ENCODE data around the gene FMNL2. TPM values are rescaled to one million over a fixed set of nuclear protein-coding genes. Genes with fewer than 3 reads are reported as not detected.

Gene FMNL2
- total RNA-seq, 1 experiment from 2014 or later = 28.1 TPM

DNA sequence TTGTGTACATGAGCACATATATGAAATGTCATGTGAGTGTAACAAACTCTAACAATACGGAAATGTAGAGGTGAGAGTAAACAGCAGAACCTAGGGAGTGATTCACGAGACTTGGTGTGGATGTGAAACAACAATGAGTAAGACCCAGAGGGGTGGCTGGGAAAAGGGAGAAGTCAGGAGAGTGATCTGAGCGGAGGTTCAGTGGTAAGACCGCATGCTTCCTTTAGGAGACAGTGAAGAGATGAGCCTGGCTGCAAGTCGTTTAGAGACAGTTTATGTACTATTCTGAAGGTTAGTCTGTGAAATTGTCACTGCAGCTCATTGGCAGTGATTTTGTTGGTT lies 231.7 kb downstream of the FMNL2 start:
- H3K4me3 ChIP-seq (replicated peaks in 1 of 2; ENCODE audit: low read depth in 1 of 2, low read length in 2 of 2) = no peak overlapping the region
- RAD21 ChIA-PET (ENCODE audit: low non-redundant PET in 1 of 2, low total read pairs in 2 of 2, uncharacterized antibody in 2 of 2, unreplicated experiment in 2 of 2) = no interaction called here
- intact Hi-C loops (cut with micrococcal nuclease) = no loop called here
- H3K27me3 ChIP-seq (ENCODE audit: insufficient read depth, low read length) = no peaks in the 10 kb centered on the region
- H3K4me2 ChIP-seq (ENCODE audit: low read length) = no peak overlapping the region
- ATAC-seq (no peak), DNase-seq (ENCODE audit: low read depth, low spot score) (no peak)
- H3K27ac ChIP-seq (ENCODE audit: low read depth, low read length) = no peak overlapping the region
- TF ChIP-seq, protein P1, sequence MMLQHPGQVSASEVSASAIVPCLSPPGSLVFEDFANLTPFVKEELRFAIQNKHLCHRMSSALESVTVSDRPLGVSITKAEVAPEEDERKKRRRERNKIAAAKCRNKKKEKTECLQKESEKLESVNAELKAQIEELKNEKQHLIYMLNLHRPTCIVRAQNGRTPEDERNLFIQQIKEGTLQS (IDR thresholded peaks at IDR 0.05) = no peak
- TF ChIP-seq POLR2A (IDR thresholded peaks at IDR 0.05; ENCODE audit: borderline replicate concordance, extremely low read depth, insufficient read depth, insufficient read length) (no peak), ZNF274 (IDR thresholded peaks at IDR 0.05; ENCODE audit: low read depth, low read length) (no peak), SRF (IDR thresholded peaks at IDR 0.05; ENCODE audit: low read depth) (no peak), TCF7L2 (IDR thresholded peaks at IDR 0.05; ENCODE audit: borderline replicate concordance, extremely low read depth, insufficient read depth, insufficient read length) (no peak), ELF1 (IDR thresholded peaks at IDR 0.05; ENCODE audit: borderline replicate concordance, low read depth) (no peak), CEBPB (IDR thresholded peaks at IDR 0.05; ENCODE audit: low read depth) (no peak), EZH2 (IDR thresholded peaks at IDR 0.05) (no peak), EZH2phosphoT487 (IDR thresholded peaks at IDR 0.05; ENCODE audit: borderline replicate concordance) (no peak)
- TF ChIP-seq, protein P2, sequence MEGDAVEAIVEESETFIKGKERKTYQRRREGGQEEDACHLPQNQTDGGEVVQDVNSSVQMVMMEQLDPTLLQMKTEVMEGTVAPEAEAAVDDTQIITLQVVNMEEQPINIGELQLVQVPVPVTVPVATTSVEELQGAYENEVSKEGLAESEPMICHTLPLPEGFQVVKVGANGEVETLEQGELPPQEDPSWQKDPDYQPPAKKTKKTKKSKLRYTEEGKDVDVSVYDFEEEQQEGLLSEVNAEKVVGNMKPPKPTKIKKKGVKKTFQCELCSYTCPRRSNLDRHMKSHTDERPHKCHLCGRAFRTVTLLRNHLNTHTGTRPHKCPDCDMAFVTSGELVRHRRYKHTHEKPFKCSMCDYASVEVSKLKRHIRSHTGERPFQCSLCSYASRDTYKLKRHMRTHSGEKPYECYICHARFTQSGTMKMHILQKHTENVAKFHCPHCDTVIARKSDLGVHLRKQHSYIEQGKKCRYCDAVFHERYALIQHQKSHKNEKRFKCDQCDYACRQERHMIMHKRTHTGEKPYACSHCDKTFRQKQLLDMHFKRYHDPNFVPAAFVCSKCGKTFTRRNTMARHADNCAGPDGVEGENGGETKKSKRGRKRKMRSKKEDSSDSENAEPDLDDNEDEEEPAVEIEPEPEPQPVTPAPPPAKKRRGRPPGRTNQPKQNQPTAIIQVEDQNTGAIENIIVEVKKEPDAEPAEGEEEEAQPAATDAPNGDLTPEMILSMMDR (IDR thresholded peaks at IDR 0.05 in 2 of 3, conservative IDR thresholded peaks at IDR 0.05 in 1 of 3; ENCODE audit: borderline replicate concordance in 1 of 3, insufficient read depth in 1 of 3, low read depth in 2 of 3, low read length in 2 of 3) = no peak
- TF ChIP-seq, protein P3, sequence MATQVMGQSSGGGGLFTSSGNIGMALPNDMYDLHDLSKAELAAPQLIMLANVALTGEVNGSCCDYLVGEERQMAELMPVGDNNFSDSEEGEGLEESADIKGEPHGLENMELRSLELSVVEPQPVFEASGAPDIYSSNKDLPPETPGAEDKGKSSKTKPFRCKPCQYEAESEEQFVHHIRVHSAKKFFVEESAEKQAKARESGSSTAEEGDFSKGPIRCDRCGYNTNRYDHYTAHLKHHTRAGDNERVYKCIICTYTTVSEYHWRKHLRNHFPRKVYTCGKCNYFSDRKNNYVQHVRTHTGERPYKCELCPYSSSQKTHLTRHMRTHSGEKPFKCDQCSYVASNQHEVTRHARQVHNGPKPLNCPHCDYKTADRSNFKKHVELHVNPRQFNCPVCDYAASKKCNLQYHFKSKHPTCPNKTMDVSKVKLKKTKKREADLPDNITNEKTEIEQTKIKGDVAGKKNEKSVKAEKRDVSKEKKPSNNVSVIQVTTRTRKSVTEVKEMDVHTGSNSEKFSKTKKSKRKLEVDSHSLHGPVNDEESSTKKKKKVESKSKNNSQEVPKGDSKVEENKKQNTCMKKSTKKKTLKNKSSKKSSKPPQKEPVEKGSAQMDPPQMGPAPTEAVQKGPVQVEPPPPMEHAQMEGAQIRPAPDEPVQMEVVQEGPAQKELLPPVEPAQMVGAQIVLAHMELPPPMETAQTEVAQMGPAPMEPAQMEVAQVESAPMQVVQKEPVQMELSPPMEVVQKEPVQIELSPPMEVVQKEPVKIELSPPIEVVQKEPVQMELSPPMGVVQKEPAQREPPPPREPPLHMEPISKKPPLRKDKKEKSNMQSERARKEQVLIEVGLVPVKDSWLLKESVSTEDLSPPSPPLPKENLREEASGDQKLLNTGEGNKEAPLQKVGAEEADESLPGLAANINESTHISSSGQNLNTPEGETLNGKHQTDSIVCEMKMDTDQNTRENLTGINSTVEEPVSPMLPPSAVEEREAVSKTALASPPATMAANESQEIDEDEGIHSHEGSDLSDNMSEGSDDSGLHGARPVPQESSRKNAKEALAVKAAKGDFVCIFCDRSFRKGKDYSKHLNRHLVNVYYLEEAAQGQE (IDR thresholded peaks at IDR 0.05; ENCODE audit: low read depth) = no peak
- H4K20me1 ChIP-seq (ENCODE audit: insufficient read depth) = no peaks in the 10 kb centered on the region
- no peaks in the 10 kb centered on the region for H3K36me3 ChIP-seq (ENCODE audit: control insufficient read depth in 1 of 2, insufficient read depth in 2 of 2, low read length in 2 of 2)
- no peaks in the 10 kb centered on the region for H3K4me1 ChIP-seq (ENCODE audit: control insufficient read depth in 1 of 2, insufficient read depth in 2 of 2, low read length in 2 of 2)
- BruUV-seq (replicated peaks) = no TSS peak
- no peak overlapping the region for H2AFZ ChIP-seq (ENCODE audit: low read depth, low read length, poor library complexity, severe bottlenecking)
- POLR2A ChIA-PET = no interaction called here
- H3K9me3 ChIP-seq (ENCODE audit: control insufficient read depth in 1 of 2, insufficient read depth in 1 of 2, low read depth in 1 of 2, low read length in 2 of 2) = no peaks in the 10 kb centered on the region
- no peaks in the 10 kb centered on the region for H3K79me2 ChIP-seq (ENCODE audit: insufficient read depth, low read length)
- no peaks in the 10 kb centered on the region for H3K9me2 ChIP-seq (ENCODE audit: insufficient read depth)
- CTCF ChIA-PET = no interaction called here
- no peak overlapping the region for H3K9ac ChIP-seq (ENCODE audit: low read length)

Measured in HCT116 (cell line).